Erythroblast (primary cell): Measurements from ENCODE around the gene INO80D.

Experiments used
- GATA1 ChIP-seq: IDR thresholded peaks from 2 replicates; pipeline ENCODE4 v1.6.1; 2011; ENCODE audit warnings: low read depth, mild to moderate bottlenecking, control low read depth, low read length, moderate library complexity
- POLR2A ChIP-seq: IDR thresholded peaks from 2 replicates; pipeline ENCODE4 v1.6.1; 2011; ENCODE audit warnings: mild to moderate bottlenecking, low read length

DNA sequence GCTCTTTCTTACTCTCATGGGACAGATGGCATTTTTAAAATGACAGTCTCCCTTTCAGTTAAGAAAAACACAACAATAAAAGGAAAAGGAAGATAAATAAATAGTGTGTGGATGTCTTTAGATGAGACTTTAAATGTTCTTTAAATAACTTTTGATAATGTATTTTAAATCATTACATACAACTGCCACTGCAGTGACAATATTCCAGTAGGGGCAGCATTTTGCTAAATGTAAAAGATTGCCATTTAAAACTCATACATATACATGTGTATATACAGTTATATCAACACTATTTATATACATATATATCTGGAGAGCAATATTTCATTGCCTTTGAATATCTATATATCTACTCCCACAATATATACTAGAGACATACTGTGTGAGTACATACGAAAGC lies 90.7 kb downstream of the INO80D start:
- TF ChIP-seq POLR2A = no peak
- TF ChIP-seq GATA1 = no peak
